Neural crest cell (in vitro differentiated cells): Measurements from ENCODE around the gene NKAP. TPM values are rescaled to one million over a fixed set of nuclear protein-coding genes. Genes with fewer than 3 reads are reported as not detected.
A peak's percentile ranks its signal among the peaks of the same experiment; 100 is the strongest.
"Not testable (repeated sequence)": the region's sequence is repeated elsewhere in the genome, so short reads cannot be mapped to it uniquely, and the experiment has no call there.

Experiments used
- DNase-seq: peaks from one replicate; pipeline ENCODE4 v3.0.0; 2021; ENCODE audit warnings: low read depth, mixed read lengths, low spot score
- H3K27ac Mint-ChIP-seq: one replicate; pipeline ENCODE4 v1.8.0; 2021; ENCODE audit warnings: mild to moderate bottlenecking, mixed read lengths; ENCODE audit not compliant: unreplicated experiment
- H3K27me3 Mint-ChIP-seq: 2 replicates; pipeline ENCODE4 v1.8.0; 2021; ENCODE audit warnings: low read depth, mild to moderate bottlenecking, mixed read lengths
- H3K36me3 Mint-ChIP-seq: 2 replicates; pipeline ENCODE4 v1.8.0; 2021; ENCODE audit warnings: low read depth, mild to moderate bottlenecking, mixed read lengths
- H3K4me1 Mint-ChIP-seq: 2 replicates; pipeline ENCODE4 v1.8.0; 2021; ENCODE audit warnings: mixed read lengths
- H3K4me3 Mint-ChIP-seq: one replicate; pipeline ENCODE4 v1.8.0; 2021; ENCODE audit warnings: mild to moderate bottlenecking, mixed read lengths
- H3K9me3 Mint-ChIP-seq: 2 replicates; pipeline ENCODE4 v1.8.0; 2021; ENCODE audit warnings: mixed read lengths
- CTCF ChIP-seq: fragments of 200-600 bp; sonication (generic); conservative IDR thresholded peaks from 2 replicates; pipeline ENCODE4 v1.5.0; 2021; ENCODE audit warnings: antibody characterized with exemption, mild to moderate bottlenecking
- total RNA-seq: library from RNA; stranded (reverse); gene quantifications from 2 replicates; pipeline ENCODE4 v1.2.1, GENCODE V29; 2021

NKAP gene
- total RNA-seq, 1 donor from 2014 or later, result 8.6 TPM

- no peaks in the 10 kb centered on the region for H3K4me1 Mint-ChIP-seq
- H3K36me3 Mint-ChIP-seq, result no peaks in the 10 kb centered on the region
- TF ChIP-seq CTCF, result no peak
- no peaks in the 10 kb centered on the region for H3K27me3 Mint-ChIP-seq
- H3K4me3 Mint-ChIP-seq, result no peak within 1 kb of the TSS
- no peaks in the 10 kb centered on the region for H3K9me3 Mint-ChIP-seq
- DNase-seq, result no peak
- no peak within 1 kb of the TSS for H3K27ac Mint-ChIP-seq
Measured at GRCh38 chrX:119895843-119896326, 47.7 kb downstream of the NKAP start, which contains the start of gene AKAP14. AKAP14 (plus strand) TSS chrX:119895893; CDS start chrX:119903224, 7,331 bp downstream.

GRCh38 chrX:119891961-119892692, 51.4 kb downstream of the NKAP start:
- not testable (repeated sequence) for H3K36me3 Mint-ChIP-seq, H3K27me3 Mint-ChIP-seq, DNase-seq, H3K4me3 Mint-ChIP-seq, H3K9me3 Mint-ChIP-seq, H3K27ac Mint-ChIP-seq, H3K4me1 Mint-ChIP-seq

GRCh38 chrX:119890626-119891025, 52.9 kb downstream of the NKAP start:
- DNase-seq, H3K27ac Mint-ChIP-seq, H3K27me3 Mint-ChIP-seq, H3K4me1 Mint-ChIP-seq, H3K9me3 Mint-ChIP-seq, H3K4me3 Mint-ChIP-seq, H3K36me3 Mint-ChIP-seq: not testable (repeated sequence)

GRCh38 chrX:119887721-119888425, 55.7 kb downstream of the NKAP start:
- no peak overlapping the region for H3K27ac Mint-ChIP-seq
- TF ChIP-seq CTCF, result peak; percentile 68
- peaks cover 4% of the 10 kb centered on the region for H3K9me3 Mint-ChIP-seq
- H3K4me1 Mint-ChIP-seq, result no peaks in the 10 kb centered on the region
- H3K4me3 Mint-ChIP-seq, result peak overlapping the region; percentile 51
- DNase-seq, result peak; percentile 74
- H3K27me3 Mint-ChIP-seq, result no peaks in the 10 kb centered on the region
- peaks cover 3% of the 10 kb centered on the region for H3K36me3 Mint-ChIP-seq

- Mint-ChIP-seq H3K36me3 (peaks cover 3% of the 10 kb centered on the region), H3K27ac (no peak overlapping the region), H3K4me1 (peaks cover 2% of the 10 kb centered on the region), H3K27me3 (no peaks in the 10 kb centered on the region), H3K4me3 (no peak overlapping the region), H3K9me3 (peaks cover 4% of the 10 kb centered on the region)
- TF ChIP-seq CTCF, result no peak
- no peak for DNase-seq
Measured at GRCh38 chrX:119885554-119886428, 57.8 kb downstream of the NKAP start.
